CD4-positive, alpha-beta T cell treated with Interferon alpha-2 for 1 hour (primary cell): Measurements from ENCODE around the gene CCND2.

Experiments used
- DNase-seq, 2 donors: peaks; one replicate each; pipeline ENCODE4 v3.0.0-alpha.2; 2020 to 2022

Gene CCND2

DNA sequence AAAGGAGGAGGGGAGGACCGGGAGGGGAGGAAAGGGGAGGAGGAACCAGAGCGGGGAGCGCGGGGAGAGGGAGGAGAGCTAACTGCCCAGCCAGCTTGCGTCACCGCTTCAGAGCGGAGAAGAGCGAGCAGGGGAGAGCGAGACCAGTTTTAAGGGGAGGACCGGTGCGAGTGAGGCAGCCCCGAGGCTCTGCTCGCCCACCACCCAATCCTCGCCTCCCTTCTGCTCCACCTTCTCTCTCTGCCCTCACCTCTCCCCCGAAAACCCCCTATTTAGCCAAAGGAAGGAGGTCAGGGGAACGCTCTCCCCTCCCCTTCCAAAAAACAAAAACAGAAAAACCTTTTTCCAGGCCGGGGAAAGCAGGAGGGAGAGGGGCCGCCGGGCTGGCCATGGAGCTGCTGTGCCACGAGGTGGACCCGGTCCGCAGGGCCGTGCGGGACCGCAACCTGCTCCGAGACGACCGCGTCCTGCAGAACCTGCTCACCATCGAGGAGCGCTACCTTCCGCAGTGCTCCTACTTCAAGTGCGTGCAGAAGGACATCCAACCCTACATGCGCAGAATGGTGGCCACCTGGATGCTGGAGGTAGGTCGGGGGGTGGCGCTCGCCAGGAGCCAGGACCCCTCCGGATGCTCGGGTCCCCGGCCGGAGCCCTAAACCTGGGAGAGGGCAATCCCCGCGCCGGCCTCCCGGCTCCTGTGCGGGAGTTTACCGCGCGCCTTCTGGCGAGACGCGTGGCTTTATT, at the start of gene CCND2:
Gene CCND2 (plus strand): TSS at position 111 of the 744 bp plus-strand sequence. CDS start 279 bp downstream, at position 390.
- DNase-seq: peak; percentile 82 to 84

DNA sequence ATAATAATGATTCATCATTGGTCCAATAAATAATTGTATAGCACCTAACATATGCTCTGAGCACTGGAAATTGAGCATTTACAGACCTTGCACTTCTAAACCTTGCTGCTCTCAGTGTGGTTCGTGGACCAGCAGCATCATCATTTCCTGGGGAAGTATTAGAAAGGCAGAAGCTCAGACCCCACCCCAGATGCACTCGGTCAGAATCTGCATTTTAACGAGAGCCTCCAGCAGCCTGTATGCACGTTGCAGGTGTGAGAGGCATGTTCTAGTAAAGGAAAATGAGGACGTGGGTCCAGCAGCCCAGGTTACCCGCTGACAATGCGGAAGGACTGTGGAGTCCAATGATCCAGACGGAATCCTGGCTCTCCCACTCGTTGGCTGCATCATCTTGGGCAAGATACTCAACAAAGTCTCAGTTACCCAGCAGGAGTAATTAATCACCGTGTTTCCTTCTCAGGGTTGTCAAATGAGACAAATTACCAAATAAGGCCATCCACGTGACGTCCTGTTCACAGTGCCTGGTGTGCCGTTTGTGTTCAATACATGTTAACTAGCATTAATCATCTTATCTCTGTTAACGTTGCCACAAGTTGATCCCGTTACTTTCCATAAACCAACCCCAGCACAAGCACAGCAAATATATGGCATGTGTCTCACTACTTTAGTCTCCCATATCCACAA, 49.2 kb upstream of the CCND2 start:
- peak in 1 of 2 donors; percentile 13 for DNase-seq

DNA sequence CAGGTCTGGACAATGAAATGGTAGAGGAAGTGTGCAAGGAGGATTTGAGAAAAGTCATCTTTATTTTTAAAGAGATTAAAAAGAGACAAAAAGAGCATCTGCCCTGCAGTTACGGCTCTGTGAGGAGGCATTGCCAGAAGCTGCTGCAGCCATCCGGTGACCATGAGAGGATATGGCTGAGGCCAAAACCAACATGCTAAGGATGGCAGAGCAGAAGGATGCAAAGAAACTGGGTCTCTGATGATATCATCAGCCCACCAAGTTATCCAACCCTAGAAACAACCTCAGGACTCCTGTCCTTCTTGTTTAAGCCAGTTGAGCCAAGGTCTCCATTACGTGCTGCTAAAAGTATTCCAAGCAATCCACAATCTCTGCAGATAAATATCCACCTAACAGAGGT, 48.0 kb upstream of the CCND2 start:
- no peak for DNase-seq

DNA sequence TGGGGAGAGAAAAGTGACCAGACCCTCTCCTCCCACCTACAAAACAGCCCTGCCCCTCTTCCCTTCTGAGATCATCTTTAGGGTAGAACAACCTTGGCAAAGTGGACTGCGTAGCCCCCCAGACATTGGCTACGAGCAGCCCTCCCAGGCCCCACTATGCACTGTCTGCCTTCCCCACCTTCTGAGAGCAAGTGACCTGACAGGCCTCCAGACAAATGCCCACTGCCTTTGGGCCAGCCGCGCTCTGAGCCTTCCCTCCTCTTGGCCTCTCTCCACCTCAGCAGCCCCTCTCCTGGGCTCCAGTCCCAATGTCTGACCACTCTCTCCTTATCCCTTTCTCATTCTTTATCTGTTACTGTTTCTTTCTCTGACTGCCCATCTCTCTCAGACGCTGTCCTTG, 46.5 kb upstream of the CCND2 start:
- no peak for DNase-seq

DNA sequence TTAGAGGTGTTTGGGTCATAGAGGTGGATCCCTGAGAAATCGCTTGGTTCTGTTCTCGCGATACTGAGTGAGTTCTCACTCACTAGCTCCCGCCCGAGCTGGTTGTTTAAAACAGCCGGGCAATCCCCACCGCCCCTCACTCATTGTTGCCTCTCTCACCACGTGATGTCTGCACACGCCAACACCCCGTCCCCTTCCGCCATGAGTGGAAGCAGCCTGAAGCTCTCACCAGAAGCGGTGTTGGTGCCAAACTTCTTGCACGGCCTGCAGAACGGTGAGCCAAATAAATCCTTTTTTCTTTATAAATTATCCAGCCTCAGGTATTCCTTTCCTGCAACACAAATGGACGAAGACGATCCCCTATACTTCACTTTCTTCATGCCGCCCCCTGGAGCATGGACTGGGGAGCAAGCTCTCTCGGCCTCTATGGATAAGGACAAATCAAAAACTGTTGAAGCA, 45.4 kb upstream of the CCND2 start:
- DNase-seq: no peak

DNA sequence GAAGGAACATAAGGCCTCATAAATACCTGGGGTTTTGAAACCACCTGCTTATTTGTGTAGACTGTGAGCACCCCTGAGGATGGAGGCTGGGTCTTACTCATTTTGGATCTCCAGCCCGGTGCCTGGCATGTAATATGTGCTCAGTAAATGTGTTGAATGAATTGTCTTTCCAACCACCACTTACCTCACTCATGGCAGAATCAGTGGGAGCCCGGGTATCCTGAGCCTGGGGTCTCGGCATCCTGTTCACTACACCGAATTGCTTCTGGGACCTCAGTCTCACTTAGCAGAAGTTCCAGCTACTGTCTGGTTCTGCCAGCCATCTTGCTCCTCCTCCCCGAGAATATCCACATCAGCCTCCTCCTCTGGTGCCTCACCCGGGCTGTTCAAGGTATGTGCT, 43.0 kb upstream of the CCND2 start:
- DNase-seq: no peak

DNA sequence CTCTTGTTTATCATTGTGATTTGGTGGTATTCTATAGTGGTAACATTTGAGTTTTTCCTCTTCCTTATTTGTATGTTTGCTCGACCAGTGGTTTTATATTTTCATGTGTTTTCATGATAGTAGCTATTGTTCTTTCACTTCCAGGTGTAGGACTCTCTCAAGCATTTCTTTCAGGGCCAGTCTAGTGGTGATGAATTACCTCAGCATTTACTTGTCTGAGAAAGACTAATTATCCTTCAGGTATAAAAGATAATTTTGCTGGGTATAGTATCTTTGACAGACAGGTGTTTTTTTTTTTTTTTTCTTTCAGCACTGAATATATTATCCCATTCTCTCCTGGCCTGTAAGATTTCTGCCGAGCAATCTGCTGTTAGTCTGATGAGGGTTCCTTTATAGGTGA, 35.0 kb upstream of the CCND2 start:
- no peak for DNase-seq

DNA sequence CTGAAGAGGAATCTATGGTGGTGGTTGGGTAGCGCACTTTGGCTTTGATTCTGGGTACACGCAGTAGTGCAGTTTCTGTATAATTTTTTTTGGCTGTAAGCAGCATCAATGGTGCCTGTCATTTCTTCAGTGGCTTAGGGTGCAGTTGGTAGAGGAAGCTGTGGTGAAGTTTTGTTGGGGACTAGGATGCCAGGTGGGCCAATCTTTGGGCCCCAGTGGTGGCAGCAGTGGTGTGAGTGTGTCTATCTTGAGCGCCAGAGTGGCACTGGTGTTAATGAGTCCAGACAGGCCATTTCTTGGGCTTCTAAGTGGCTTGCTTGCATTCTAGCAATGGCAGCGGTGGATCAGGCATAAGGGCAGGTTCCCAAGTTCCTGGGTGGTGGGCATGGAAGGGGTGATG, 33.8 kb upstream of the CCND2 start:
- no peak for DNase-seq

DNA sequence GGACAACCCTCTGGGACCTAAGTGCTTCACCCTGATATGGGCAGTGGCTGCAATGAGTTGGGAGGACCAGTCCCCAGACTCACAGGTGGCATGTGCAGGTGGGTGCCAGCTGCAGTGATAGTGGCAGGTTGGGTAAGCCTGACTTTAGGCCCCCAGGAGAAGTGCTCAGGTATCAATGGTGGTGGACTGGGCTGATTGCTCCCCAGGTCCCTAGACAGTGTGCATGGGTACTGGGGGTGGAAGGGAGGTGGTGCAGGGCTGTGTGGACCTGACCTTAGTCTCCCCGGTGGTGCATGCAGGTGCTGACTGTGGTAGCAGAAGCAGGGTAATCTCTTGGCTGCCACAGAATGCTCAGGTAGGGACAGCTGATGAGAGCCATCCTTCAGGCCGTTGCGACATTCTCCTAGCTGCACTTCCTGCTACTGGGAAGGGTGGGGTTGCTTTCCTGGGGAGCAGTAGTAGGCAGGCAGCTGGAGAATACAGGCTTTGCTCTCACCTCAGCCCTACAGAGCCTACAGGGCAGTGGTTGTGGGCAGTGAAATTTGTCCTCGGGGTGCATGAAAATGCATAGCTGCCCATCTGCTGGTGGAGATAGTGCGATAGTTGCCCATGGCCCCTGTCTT, 33.3 kb upstream of the CCND2 start:
- DNase-seq: no peak

DNA sequence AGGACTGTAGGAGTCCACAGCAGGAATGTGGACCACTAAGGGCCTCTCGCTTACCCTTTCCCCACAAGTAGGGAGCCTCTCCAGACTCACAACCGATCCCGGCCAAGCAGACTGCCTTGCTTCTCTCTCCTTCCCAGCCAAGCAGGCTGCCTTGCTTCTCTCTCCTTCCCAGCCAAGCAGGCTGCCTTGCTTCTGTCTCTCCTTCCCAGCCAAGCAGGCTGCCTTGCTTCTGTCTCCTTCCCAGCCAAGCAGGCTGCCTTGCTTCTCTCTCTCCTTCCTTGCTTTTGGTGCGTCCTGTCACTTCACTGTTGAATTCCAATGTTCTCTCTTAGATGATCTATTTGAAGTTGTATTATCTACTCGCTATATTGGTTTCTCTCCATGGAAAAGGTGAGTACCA, 32.6 kb upstream of the CCND2 start:
- DNase-seq: no peak

DNA sequence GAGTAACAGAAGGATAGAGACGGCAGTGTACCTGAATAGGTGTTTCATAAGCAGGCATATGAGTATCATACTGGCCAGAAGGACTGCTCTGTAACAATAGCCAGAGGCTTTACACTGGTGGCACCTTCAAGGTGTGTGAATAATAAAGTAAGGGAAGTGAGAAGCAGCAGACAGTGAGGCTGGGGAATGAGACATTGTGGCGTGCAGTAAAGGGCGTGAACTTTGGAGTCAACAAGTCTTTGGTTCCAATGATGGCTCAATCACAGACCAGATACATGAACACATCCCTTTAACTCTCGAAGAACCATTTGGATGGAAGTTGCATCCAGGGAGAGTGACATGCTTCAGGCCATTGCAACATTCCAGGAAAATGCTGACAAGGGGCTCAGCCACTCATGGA, 32.0 kb upstream of the CCND2 start:
- DNase-seq: no peak

DNA sequence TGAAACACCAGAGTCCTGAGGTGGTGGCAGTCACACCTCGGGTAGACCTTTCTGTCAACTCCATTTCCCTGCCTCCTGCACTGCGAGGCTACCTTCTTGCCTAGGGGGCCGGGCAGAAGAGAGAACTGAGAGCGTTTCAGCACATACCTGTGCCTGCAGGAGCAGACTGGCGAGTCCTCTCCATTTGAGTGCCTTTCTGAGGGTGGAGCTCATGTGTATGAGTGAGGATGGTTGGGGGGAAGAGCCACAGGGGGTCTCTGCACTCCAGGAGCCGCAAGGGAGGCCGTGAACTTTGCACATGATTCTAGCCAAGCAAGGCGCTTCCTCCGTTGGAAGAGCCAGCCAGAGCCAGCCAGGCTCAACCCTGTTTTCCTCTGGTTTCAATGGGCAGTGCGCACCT, 31.0 kb upstream of the CCND2 start:
- DNase-seq: no peak

DNA sequence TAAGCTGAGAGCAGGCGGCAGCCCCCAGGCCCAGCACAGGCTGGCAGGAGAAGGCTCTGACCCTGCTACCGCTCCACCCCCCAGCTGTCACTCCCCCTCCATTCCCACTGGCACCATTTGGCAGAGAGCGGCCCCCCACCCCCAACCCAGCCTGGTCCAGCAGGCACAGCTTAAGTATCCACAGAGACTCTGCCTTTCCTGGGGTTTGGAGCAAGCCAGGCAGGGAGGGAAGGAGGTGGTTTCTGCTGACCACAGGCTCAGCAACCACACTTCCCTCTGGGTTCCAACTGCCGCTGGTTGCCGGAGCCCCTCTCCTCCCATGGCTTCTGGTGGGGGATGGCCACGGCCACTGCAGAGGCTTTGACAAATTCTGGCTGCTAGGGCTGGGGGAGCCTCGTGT, 30.5 kb upstream of the CCND2 start:
- DNase-seq: no peak

DNA sequence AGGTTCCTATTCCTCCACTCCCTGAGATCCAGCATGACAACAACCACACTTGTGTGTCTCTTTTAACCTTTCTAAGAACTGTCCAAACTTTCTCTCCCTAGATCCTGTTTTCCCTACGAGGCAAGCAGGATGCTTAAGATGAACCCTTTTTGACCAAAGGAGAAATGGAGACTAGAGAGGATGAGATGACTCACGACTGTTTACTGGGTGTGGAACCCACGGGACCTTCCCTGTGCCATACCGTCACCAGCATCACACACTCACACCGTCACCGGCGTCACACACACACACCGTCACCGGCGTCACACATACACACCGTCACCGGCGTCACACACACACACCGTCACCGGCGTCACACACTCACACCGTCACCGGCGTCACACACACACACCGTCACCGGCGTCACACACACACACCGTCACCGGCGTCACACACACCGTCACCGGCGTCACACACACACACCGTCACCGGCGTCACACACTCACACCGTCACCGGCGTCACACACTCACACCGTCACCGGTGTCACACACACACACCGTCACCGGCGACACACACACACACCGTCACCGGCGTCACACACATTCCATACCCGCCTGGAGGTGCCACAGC, 30.0 kb upstream of the CCND2 start:
- peak in 1 of 2 donors; percentile 31 for DNase-seq

DNA sequence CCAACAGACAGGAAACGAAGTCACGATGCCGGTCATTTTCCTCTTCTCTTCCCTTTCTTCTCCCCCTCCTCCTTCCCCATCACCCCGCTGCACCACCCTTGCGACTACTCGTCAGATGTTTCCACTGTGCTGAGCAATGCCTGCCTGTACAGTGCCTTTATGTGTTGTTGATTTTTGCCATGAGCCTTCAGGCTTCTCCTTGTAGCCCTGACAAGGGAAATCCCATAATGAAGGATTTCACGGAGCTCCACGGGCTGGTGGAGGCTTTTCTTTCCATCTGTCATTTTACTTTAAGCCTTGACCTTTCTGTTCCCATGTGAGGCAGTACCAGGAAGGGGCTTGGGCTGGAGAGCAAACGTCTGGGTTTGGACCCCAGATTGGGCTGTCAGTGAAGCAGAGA, 28.7 kb upstream of the CCND2 start:
- DNase-seq: no peak

DNA sequence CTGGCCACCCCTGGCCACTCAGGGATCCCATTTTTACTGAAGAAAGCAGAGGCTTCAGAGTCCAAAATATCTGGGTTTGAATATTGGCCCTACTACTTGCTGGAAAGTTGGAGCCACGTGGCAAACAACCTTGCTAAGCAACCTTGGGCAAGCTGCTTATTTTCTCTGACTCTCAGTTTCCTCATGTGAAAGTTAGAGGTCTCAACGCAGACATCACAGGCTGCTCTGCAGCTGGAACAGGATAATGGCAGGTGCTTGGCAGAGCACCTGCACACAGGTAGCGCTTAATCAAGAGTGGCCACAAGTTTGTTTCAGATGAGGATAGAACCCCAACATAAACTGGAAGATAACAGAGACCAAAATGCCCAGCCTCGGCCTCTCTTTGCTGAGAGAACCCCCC, 28.1 kb upstream of the CCND2 start:
- DNase-seq: no peak

DNA sequence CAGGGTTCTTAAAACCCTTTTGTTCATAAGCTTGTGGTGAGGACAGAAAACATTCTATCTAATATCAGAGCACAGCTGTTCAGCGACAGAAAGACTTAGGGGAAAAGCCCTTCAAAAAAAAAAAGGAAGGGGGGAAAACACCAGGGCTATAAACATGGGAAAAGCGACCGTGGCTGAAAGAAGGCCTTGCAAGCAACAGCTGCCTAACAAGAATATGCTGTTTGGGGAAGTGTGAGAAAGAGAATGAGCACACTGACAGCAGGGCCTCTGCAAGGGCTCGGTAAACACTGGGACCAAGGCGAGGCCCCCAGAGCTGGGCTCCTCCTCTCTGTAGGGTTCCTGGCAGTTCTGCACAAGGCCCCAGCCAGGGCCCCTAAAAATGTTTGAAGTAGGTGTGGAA, 27.4 kb upstream of the CCND2 start:
- no peak for DNase-seq

DNA sequence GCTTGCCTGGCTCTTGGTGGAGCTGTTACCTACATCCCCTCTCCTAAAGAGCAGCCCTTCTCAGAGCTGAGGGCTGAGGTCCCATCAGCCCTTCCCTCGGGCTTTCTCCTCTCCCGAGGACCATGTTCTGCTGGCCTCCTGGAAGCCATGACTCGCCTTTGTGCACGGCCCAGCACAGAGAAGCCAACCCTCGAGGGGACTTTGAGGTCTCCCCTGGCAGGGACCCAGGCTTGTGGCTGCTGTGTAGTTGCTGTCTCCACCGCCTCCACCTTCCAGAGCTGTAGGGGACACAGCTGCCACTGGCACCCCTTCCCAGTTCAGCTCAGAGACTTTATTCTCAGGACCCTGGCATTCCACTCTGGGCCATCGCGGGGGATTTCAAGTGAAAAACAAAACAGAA, 22.9 kb upstream of the CCND2 start:
- no peak for DNase-seq

DNA sequence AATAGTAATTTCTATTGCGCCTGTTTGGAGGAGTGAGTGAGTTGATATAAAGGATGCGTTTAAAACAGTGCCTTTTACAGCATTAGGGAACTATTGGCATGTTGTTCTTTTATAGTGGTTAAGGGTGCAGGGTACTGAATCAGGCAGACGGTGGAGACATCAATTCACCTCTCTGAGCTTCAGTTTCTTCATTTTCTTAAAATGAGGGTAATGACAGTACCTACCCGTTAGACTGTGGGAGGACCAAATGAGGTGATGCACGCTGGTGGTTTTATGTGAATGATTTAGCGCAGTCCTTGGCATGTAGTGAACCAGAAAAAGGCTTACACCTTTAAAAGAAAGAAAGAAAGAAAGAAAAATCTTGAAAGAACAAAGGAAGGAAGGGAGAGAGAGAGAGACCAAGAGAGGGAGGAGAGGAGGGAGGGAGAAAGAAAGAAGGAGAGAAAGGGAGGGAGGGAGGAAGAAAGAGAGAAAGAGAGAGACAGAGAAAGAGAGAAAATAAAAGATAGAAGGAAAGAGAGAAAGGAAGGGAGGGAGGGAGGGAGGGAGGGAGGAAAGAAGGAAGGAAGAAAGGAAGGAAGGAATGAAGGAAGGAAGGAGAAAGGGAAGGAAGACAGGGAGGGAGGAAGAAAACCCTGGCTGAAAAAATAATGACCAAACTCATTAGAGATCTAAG, 22.2 kb upstream of the CCND2 start:
- DNase-seq: peak in 1 of 2 donors; percentile 60

DNA sequence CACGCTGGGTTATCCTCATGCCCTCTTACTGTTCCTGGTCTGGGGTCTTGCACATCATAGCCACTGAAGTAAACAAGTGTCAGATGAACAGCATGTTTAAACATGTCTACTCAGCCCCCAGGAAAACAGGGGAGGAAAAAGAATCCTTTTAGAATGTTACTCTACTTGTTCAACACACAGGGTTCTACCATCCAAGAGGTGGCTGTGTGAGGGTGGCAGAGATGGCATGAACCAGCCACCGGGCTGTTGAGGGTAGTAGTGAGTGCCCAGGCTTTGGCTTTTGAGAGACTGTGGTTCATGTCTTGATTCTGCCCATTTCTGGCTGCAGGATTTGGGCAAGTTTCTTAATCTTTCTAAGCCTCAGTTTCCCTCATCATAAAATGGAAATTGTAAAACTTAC, 21.6 kb upstream of the CCND2 start:
- DNase-seq: no peak

DNA sequence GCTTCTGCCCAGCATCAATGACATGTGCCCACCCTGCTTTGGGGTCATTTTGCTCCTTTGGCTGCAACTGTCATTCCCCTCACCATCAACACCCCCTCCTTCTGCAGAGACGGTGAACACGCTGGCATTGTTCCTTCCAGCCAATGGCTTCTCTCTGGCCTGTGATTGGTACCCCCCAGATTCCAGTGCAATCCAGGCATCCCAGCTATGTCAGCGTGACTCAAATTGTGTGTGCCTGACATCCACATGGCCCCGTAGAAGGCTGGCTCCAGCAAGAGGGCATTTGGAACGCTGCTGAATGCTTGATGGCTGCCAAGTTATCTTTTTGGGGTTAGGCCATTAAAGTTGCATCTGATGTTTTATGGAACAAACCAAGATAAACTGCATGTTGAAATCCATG, 21.0 kb upstream of the CCND2 start:
- DNase-seq: no peak

DNA sequence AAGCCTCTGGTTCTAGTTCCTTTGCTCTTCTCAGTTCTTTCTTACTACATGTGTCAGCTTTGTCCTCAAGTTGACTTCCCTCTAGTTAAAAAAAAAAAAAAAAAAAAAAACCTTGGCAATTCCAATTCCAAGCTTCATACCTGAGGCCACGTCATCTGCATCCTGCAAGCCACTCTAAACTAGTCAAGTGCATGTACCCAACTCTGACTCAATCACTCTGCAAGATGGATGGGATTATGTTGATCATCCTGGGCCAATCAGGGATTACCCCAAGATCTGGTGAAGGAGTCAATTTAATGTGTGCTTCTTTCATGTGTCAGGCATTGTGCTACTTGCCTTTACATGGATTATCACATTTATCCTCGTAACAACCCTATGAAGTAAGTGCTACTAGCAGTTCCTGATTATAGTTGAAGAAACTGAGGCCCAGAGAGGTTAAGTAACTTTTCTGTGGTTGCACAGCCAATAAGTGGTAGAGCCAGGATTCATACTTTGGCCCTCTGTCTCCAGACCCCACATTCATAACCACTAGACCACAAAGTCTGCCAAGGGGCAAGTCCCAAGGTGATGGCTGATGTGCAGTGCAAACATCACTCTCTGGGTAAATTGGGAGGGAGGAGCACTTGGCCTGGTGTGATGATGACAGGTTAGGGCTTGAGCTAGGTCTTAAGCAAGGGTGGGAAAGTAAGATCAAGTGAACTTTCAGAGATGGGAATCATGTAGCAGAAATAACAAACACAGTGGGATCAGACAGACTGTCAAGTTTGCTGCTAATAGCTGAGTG, 17.3 kb upstream of the CCND2 start:
- no peak for DNase-seq
